GM06990 (cell line): ENCODE results near the gene AP2A2.
A peak's percentile ranks its signal among the peaks of the same experiment; 100 is the strongest.

Source experiments
- DNase-seq: peaks from one replicate; pipeline ENCODE4 v3.0.0-alpha.2; 2011; ENCODE audit not compliant: insufficient read length; ENCODE audit errors: extremely low read depth
- H3K27me3 ChIP-seq: replicated peaks from 2 replicates; pipeline ENCODE4 v1.6.0; 2011; ENCODE audit warnings: low read length; ENCODE audit not compliant: control insufficient read depth, insufficient read depth
- H3K36me3 ChIP-seq: 2 replicates; pipeline ENCODE4 v1.5.1; 2011; ENCODE audit warnings: low read length; ENCODE audit not compliant: control insufficient read depth, insufficient read depth
- H3K4me3 ChIP-seq: replicated peaks from 2 replicates; pipeline ENCODE4 v1.5.1; 2011; ENCODE audit warnings: low read depth, mild to moderate bottlenecking, control low read depth, low read length
- TF ChIP-seq, protein P1 (sequence below): IDR thresholded peaks from 2 replicates; pipeline ENCODE4 v1.5.1; 2011; ENCODE audit warnings: low read length, control low read depth, mild to moderate bottlenecking, inconsistent platforms; ENCODE audit not compliant: insufficient read depth, poor library complexity, severe bottlenecking

AP2A2 gene

DNA sequence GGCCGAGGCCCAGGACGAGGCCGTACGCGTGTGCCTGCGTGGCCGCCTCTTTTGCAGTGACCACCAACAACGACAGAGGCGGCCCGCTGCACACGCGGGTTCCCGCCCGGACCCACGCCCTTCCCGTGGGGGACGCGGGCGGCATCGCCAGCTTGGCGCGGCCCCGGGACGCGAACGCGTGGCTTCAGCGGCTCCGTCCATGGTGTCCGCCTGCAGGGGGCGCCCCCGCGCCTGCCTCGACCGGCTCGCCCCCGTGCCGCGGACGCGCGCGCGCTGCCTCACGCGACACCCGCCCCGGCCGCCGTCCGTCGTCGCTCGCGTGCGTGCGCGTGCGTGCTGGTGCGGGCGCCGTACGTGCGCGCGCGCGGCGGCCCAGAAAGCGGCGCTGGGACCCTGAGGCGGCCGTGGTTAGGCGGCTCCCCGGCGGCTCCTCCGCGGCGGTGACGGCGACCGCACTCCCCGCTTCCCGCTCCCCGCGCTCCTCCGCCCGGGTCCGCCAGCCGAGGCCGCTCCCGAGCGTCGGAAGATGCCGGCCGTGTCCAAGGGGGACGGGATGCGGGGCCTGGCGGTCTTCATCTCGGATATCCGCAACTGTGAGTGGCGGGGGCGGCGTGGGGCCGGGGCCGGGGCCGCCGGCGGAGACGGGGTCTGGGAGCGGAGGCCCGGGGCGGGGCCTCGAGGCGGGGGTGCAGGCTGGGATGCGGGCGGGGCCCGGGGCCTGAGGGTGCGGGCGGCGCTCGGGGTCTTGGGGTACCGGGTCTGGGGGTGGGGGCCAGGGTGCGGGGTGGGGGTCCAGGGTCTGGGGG, at the start of gene AP2A2:
Gene AP2A2, plus strand, starts transcription at position 375 of the 806 bp plus-strand sequence. Its CDS starts 152 bp downstream, at position 527.
- H3K27me3 ChIP-seq: no peaks in the 10 kb centered on the region
- peak; percentile 92 for DNase-seq
- H3K4me3 ChIP-seq: peak within 1 kb of the TSS; percentile 68
- no peaks in the 10 kb centered on the region for H3K36me3 ChIP-seq
- TF ChIP-seq, protein P1, sequence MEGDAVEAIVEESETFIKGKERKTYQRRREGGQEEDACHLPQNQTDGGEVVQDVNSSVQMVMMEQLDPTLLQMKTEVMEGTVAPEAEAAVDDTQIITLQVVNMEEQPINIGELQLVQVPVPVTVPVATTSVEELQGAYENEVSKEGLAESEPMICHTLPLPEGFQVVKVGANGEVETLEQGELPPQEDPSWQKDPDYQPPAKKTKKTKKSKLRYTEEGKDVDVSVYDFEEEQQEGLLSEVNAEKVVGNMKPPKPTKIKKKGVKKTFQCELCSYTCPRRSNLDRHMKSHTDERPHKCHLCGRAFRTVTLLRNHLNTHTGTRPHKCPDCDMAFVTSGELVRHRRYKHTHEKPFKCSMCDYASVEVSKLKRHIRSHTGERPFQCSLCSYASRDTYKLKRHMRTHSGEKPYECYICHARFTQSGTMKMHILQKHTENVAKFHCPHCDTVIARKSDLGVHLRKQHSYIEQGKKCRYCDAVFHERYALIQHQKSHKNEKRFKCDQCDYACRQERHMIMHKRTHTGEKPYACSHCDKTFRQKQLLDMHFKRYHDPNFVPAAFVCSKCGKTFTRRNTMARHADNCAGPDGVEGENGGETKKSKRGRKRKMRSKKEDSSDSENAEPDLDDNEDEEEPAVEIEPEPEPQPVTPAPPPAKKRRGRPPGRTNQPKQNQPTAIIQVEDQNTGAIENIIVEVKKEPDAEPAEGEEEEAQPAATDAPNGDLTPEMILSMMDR: peak; percentile 26

DNA sequence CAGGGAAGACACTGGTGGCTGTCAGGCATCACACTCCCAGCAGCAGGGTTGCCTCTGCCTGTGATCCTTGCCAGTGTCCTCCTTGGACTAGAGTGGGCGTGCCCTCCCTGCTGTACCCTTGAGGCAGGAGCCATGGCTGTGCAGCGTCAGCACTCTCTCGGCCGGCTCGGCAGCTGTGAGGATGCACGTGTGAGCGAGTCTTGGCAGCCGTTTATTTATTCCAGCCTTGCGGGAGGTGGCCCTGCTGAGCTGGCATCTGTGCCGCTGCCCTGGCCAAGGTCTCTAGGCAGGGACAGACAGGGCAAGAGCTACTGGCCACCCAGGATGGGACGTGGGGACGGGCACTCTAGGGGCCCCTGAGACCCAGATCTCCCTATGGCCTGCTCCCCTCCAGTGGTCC, 49.1 kb upstream of the AP2A2 start:
- TF ChIP-seq, protein P1: no peak
- no peak overlapping the region for H3K4me3 ChIP-seq
- no peak for DNase-seq
- H3K27me3 ChIP-seq: no peaks in the 10 kb centered on the region
- peaks cover 7% of the 10 kb centered on the region for H3K36me3 ChIP-seq

DNA sequence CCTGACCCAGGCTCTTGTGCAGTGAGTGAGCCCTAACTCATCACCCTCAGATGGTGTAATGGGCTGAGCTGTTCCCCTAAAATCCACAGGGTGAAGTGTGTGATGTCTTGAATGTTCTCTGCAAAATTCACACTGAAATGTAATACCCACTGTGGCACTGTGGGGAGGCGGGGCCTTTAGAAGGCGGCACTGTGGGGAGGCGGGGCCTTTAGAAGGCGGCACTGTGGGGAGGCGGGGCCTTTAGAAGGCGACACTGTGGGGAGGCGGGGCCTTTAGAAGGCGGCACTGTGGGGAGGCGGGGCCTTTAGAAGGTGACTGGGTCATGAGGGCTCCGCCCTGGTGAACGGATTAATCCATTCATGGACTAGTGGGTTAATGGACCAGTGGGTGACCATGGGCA, 48.1 kb upstream of the AP2A2 start:
- Histone ChIP-seq H3K27me3 (no peaks in the 10 kb centered on the region), H3K36me3 (peaks cover 7% of the 10 kb centered on the region), H3K4me3 (no peak overlapping the region)
- TF ChIP-seq, protein P1: no peak
- no peak for DNase-seq

DNA sequence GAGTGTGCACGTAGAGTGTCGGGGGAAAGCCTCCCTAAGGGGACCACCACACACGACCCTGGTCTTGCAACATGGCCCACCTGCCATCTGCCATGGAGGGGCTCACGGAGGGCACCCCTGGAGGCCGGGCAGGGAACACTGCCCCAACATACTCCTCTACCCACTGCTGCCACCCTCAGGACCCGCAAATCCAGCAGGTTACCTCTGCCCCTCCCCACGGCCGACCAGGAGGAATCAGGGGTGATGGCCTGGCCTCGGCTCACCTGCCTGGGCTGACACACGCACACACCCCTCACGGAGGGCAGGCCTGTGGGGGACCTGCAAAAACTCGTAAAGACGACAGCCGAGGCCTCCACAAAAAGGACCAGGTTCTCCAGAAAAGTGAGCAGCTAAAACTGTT, 45.2 kb upstream of the AP2A2 start:
- TF ChIP-seq, protein P1: no peak
- H3K27me3 ChIP-seq: no peaks in the 10 kb centered on the region
- DNase-seq: no peak
- peaks cover 11% of the 10 kb centered on the region for H3K36me3 ChIP-seq
- H3K4me3 ChIP-seq: no peak overlapping the region

DNA sequence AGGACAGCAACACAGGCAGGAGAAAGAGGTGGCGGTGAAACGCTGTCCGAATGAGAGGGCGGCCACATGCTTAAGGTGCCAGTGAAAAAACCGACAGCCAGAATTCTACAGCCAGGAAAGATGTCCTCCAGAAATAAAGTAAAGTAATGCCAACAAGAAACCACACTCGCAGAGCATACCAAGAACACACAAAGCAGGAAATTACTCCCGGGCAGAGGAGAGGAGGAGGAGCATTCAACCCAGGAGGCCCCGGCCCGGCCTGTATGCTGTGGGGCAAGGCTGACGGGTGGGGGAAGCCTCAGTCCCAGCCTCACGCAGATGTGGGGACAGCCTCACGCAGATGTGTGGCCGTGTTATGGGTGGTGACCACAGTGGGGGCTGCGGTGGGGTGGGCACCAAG, 43.1 kb upstream of the AP2A2 start:
- DNase-seq: no peak
- H3K4me3 ChIP-seq: no peak overlapping the region
- no peaks in the 10 kb centered on the region for H3K27me3 ChIP-seq
- TF ChIP-seq, protein P1: no peak
- H3K36me3 ChIP-seq: peaks cover 14% of the 10 kb centered on the region

DNA sequence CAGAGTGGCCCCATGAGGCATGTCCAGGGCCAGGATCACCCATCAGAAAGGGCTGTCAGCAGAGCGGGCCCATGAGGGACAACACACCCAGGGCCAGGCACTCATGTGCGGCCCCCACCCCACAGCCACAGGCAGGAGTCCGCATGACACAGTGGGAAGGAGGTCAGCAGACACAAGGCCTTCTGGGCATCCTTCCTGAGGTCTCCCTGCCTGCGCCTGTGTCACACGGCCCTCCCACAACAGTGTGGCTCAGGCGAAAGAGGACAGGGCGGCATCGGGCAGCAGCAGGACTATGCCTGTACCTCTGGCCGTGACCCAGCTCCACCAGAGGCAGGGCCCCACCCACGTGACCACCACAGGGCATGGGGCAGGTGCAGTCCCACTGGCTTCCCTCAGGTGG, 42.1 kb upstream of the AP2A2 start:
- no peak overlapping the region for H3K4me3 ChIP-seq
- TF ChIP-seq, protein P1: no peak
- no peaks in the 10 kb centered on the region for H3K27me3 ChIP-seq
- no peak for DNase-seq
- H3K36me3 ChIP-seq: peaks cover 15% of the 10 kb centered on the region
